GM12873 (cell line): Measurements from ENCODE around the gene MTHFS.

ENCODE experiments used
- CTCF ChIP-seq: IDR thresholded peaks from 2 replicates; pipeline ENCODE4 v1.5.1; 2012; ENCODE audit warnings: low read depth, mild to moderate bottlenecking, moderate library complexity, low read length, control low read depth; ENCODE audit not compliant: insufficient read depth; ENCODE audit errors: missing control alignments

MTHFS gene

DNA sequence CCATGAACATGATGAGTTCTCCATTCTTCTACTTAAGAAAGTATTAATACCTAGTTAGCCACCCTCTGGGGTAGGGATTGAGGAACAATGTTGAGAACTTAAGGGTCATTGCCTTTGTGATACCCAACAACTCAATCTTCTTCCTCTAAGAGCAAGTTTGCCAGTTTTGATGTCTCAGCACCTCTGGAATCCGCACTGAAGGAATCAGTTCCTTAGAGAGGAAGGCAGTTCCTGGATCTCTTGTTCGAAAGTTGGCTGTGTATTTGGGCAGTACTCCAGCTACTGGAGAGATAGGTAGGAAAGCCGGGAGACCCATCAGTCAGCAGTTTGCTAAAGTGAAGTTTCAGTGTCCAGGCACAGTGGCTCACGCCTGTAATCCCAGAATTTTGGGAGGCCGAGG is 35.6 kb upstream of the MTHFS start:
- no peak for TF ChIP-seq CTCF

- no peak for TF ChIP-seq CTCF
Measured at GRCh38 chr15:79930516-79930915, 33.7 kb upstream of the MTHFS start.

DNA sequence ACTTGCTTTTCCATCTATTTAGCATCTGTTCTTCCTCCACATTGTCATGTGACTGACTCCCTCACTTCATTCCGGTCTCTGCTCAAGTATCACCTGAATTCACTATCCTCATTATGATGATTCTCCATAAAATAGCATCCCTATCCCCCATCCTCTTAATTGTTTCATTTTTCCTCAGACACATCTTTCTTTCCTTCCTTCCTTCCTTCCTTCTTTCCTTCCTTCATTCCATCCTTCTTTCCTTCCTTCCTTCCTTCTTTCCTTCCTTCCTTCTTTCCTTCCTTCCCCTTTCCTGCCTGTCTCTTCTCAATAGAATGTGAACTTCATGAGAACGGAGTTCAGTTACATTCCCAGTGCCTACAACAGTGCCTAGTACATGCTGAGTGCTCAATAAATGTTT is 32.6 kb upstream of the MTHFS start:
- no peak for TF ChIP-seq CTCF

DNA sequence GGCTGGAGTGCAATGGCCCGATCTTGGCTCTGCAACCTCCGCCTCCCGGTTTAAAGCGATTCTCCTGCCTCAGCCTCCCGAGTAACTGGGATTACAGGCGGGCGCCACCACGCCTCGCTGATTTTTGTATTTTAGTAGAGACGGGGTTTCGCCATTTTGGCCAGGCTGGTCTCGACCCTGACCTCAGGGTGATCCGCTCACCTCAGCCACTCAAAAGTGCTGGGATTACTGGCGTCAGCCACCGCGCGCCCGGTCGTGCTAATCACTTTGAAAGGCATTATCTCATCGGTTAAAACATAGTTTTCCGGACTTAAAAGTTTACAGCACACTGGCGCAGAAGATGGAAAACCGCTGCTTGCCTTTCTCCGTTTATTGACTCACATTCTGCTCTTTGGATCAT is 27.6 kb upstream of the MTHFS start:
- no peak for TF ChIP-seq CTCF

- no peak for TF ChIP-seq CTCF
Measured at GRCh38 chr15:79923515-79924169, 26.8 kb upstream of the MTHFS start.

- no peak for TF ChIP-seq CTCF
Measured at GRCh38 chr15:79923079-79923514, 26.3 kb upstream of the MTHFS start.

- TF ChIP-seq CTCF = no peak
Measured at GRCh38 chr15:79922512-79923078, 25.8 kb upstream of the MTHFS start.
